Measurements from ENCODE around the gene IFI27. TPM values are rescaled to one million over a fixed set of nuclear protein-coding genes. Genes with fewer than 3 reads are reported as not detected.

Gene IFI27
- polyA plus RNA-seq, 5 donors, result 16.3 to 32.2 (median 28.6) TPM

GRCh38 chr14:94123296-94123695 is 12.8 kb downstream of the IFI27 start:
- DNase-seq, result no peak

- no peak for DNase-seq
Measured at GRCh38 chr14:94123868-94124267, 13.3 kb downstream of the IFI27 start.

- DNase-seq, result no peak
Measured at GRCh38 chr14:94124582-94125377, 14.2 kb downstream of the IFI27 start.

GRCh38 chr14:94125659-94126418 is 15.3 kb downstream of the IFI27 start:
- DNase-seq, result no peak

- no peak for DNase-seq
Measured at GRCh38 chr14:94126419-94126677, 15.8 kb downstream of the IFI27 start.

- DNase-seq, result no peak
Measured at GRCh38 chr14:94126800-94127199, 16.3 kb downstream of the IFI27 start.

- DNase-seq, result no peak
Measured at GRCh38 chr14:94127330-94127729, 16.8 kb downstream of the IFI27 start.

GRCh38 chr14:94128216-94128839 is 17.8 kb downstream of the IFI27 start:
- DNase-seq, result no peak

GRCh38 chr14:94129111-94129757 is 18.7 kb downstream of the IFI27 start, which contains the start of gene IFI27L2:
Gene IFI27L2 (minus strand): TSS chr14:94129604. CDS start chr14:94129564, 40 bp downstream.
- peak; percentile 74 to 84 for DNase-seq

- DNase-seq, result peak; percentile 16 to 27
Measured at GRCh38 chr14:94129758-94130414, 19.4 kb downstream of the IFI27 start.

GRCh38 chr14:94132285-94132887 is 21.9 kb downstream of the IFI27 start:
- DNase-seq, result peak; percentile 29 to 46

- DNase-seq, result no peak
Measured at GRCh38 chr14:94135476-94135875, 24.9 kb downstream of the IFI27 start.

GRCh38 chr14:94136575-94137331 is 26.2 kb downstream of the IFI27 start:
- DNase-seq, result peak; percentile 61 to 76

GRCh38 chr14:94138251-94138650 is 27.7 kb downstream of the IFI27 start:
- DNase-seq, result no peak

GRCh38 chr14:94139006-94139405 is 28.5 kb downstream of the IFI27 start:
- DNase-seq, result no peak

GRCh38 chr14:94139421-94139820 is 28.9 kb downstream of the IFI27 start:
- DNase-seq, result no peak

- no peak for DNase-seq
Measured at GRCh38 chr14:94142247-94142646, 31.7 kb downstream of the IFI27 start.

GRCh38 chr14:94142836-94143235 is 32.3 kb downstream of the IFI27 start:
- DNase-seq, result no peak

- no peak for DNase-seq
Measured at GRCh38 chr14:94143239-94143638, 32.7 kb downstream of the IFI27 start.

GRCh38 chr14:94143711-94144110 is 33.2 kb downstream of the IFI27 start:
- DNase-seq, result no peak

GRCh38 chr14:94144765-94145164 is 34.2 kb downstream of the IFI27 start:
- DNase-seq, result no peak

Data from right lung (tissue), 5 donors.